GM12878 (cell line): ENCODE results near the gene CRYBA1. TPM values are rescaled to one million over a fixed set of nuclear protein-coding genes. Genes with fewer than 3 reads are reported as not detected.

Source experiments
- ATAC-seq: fragments of 200-7000 bp; cut with Tn5 transposase; 3 replicates; pipeline ENCODE4 v1.9.1; 2020; ENCODE audit warnings: mild to moderate bottlenecking, moderate library complexity
- BruUV-seq: library from RNA; stranded (reverse); fragments of 400-500 nt; replicated peaks from 2 replicates; lab custom pipeline; 2021; lab: Mats Ljungman, UMichigan
- CTCF ChIA-PET: fragments of 300-600 bp; sonication (Branson Sonifier 250); formaldehyde crosslinking; extraction: SDS; loops from one replicate; lab custom pipeline; 2021; ENCODE audit warnings: inconsistent platforms; lab: Yijun Ruan, JAX
- POLR2A ChIA-PET: fragments of 350-600 bp; formaldehyde crosslinking; extraction: SDS; loops from one replicate; lab custom pipeline; 2021; ENCODE audit warnings: inconsistent platforms; lab: Charles Lee
- RAD21 ChIA-PET: fragments of 300-600 bp; sonication (Branson Sonifier 250); formaldehyde crosslinking; loops from one replicate; lab custom pipeline; 2023; ENCODE audit warnings: antibody characterized with exemption; ENCODE audit not compliant: unreplicated experiment; lab: Charles Lee
- SMC1A ChIA-PET: fragments of 300-600 bp; sonication (Branson Sonifier 250); formaldehyde crosslinking; loops from one replicate; lab custom pipeline; 2023; ENCODE audit not compliant: unreplicated experiment, uncharacterized antibody; lab: Charles Lee
- DNase-seq: peaks from one replicate; pipeline ENCODE4 v3.0.0-alpha.2; 2011; ENCODE audit warnings: low read depth, low spot score
- FAIRE-seq: peaks from 3 replicates; lab custom pipeline; 2011; peaks lifted over from hg19 to GRCh38; lab: Jason Lieb, UNC
- H2AFZ ChIP-seq: 2 replicates; pipeline ENCODE4 v1.6.0; 2011; ENCODE audit warnings: low read depth, low read length, control low read depth; ENCODE audit not compliant: control insufficient read depth
- H3K27ac ChIP-seq: 2 replicates; pipeline ENCODE4 v1.5.1; 2011; ENCODE audit warnings: control low read depth; ENCODE audit not compliant: control insufficient read depth, insufficient read depth
- H3K27me3 ChIP-seq, 2 experiments: replicated peaks in 1 of 2; 2 replicates each; pipeline versions ENCODE4 v1.6.0 to v1.6.1; 2011; ENCODE audit warnings: low read length in 1 of 2; ENCODE audit not compliant: control insufficient read depth in 2 of 2, insufficient read depth in 2 of 2
- H3K36me3 ChIP-seq, 2 experiments: 2 replicates each; pipeline ENCODE4 v1.5.1; 2011; ENCODE audit warnings: low read length in 1 of 2; ENCODE audit not compliant: control insufficient read depth in 2 of 2, insufficient read depth in 2 of 2
- H3K4me1 ChIP-seq: 2 replicates; pipeline ENCODE4 v1.6.1; 2011; ENCODE audit warnings: mild to moderate bottlenecking, low read length, moderate library complexity, mixed read lengths; ENCODE audit not compliant: control insufficient read depth, insufficient read depth
- H3K4me2 ChIP-seq: 2 replicates; pipeline ENCODE4 v1.6.0; 2011; ENCODE audit warnings: control low read depth; ENCODE audit not compliant: control insufficient read depth, insufficient read depth
- H3K4me3 ChIP-seq: fragments of 200-600 bp; sonication (generic); 2 replicates; pipeline ENCODE4 v1.5.1; 2016
- H3K79me2 ChIP-seq: 2 replicates; pipeline ENCODE4 v1.6.0; 2011; ENCODE audit warnings: low read length; ENCODE audit not compliant: control insufficient read depth, insufficient read depth
- H3K9ac ChIP-seq: 2 replicates; pipeline ENCODE4 v1.8.0; 2011; ENCODE audit warnings: low read length, control low read depth, mixed read lengths; ENCODE audit not compliant: control insufficient read depth, insufficient read depth
- H3K9me3 ChIP-seq: replicated peaks from 3 replicates; pipeline ENCODE4 v1.5.1; 2011; ENCODE audit warnings: mild to moderate bottlenecking, low read length; ENCODE audit not compliant: control insufficient read depth, insufficient read depth
- H4K20me1 ChIP-seq: 2 replicates; pipeline ENCODE4 v1.6.0; 2011; ENCODE audit not compliant: control insufficient read depth, insufficient read depth
- ATF2 ChIP-seq: IDR thresholded peaks from 2 replicates; pipeline ENCODE4 v1.6.1; 2012; ENCODE audit warnings: low read length, inconsistent platforms
- ATF7 ChIP-seq: fragments of 450-650 bp; IDR thresholded peaks from 2 replicates; pipeline ENCODE4 v1.6.1; 2016; ENCODE audit warnings: low read depth, mild to moderate bottlenecking
- BCL3 ChIP-seq: IDR thresholded peaks from 2 replicates; pipeline ENCODE4 v1.6.1; 2011; ENCODE audit warnings: borderline replicate concordance, low read depth, mild to moderate bottlenecking, moderate library complexity, low read length; ENCODE audit not compliant: insufficient read depth, poor library complexity, severe bottlenecking
- CBX5 ChIP-seq: sonication (generic); IDR thresholded peaks from 2 replicates; pipeline ENCODE4 v1.6.1; 2016; ENCODE audit warnings: low read depth, moderate library complexity, mild to moderate bottlenecking, inconsistent platforms
- CEBPB ChIP-seq, 2 experiments: fragments of 150-350 bp in 1 of 2; IDR thresholded peaks; 2 replicates each; pipeline ENCODE4 v1.6.1; 2012 to 2014; ENCODE audit warnings: low read depth in 2 of 2, low read length in 2 of 2, borderline replicate concordance in 1 of 2, inconsistent platforms in 1 of 2
- CREM ChIP-seq: IDR thresholded peaks from 2 replicates; pipeline ENCODE4 v1.6.1; 2014; ENCODE audit warnings: antibody characterized with exemption, low read depth
- E2F4 ChIP-seq: IDR thresholded peaks from 2 replicates; pipeline ENCODE4 v1.6.1; 2012; ENCODE audit warnings: low read depth, low read length, improper control_type of control experiment
- EP300 ChIP-seq, 2 experiments: fragments of 150-350 bp in 1 of 2; IDR thresholded peaks; 2 replicates each; pipeline ENCODE4 v1.6.1; 2011 to 2012; ENCODE audit warnings: low read depth in 2 of 2, low read length in 2 of 2, borderline replicate concordance in 1 of 2, improper control_type of control experiment in 1 of 2, inconsistent platforms in 1 of 2; ENCODE audit not compliant: control insufficient read depth in 1 of 2
- HDGF ChIP-seq: fragments of 450-650 bp; IDR thresholded peaks from 2 replicates; pipeline ENCODE4 v1.6.1; 2016; ENCODE audit warnings: antibody characterized with exemption
- IKZF2 ChIP-seq, 2 experiments: fragments of 450-650 bp; IDR thresholded peaks; 2 replicates each; pipeline ENCODE4 v1.6.1; 2017; ENCODE audit warnings: mild to moderate bottlenecking in 2 of 2, moderate library complexity in 2 of 2
- MYC ChIP-seq: IDR thresholded peaks from 2 replicates; pipeline ENCODE4 v1.6.1; 2011; ENCODE audit warnings: mild to moderate bottlenecking, low read length, moderate library complexity, inconsistent platforms; ENCODE audit not compliant: insufficient read depth, insufficient replicate concordance, insufficient read length, severe bottlenecking
- NFXL1 ChIP-seq: fragments of 450-650 bp; IDR thresholded peaks from 2 replicates; pipeline ENCODE4 v1.6.1; 2017; ENCODE audit warnings: antibody characterized with exemption, mild to moderate bottlenecking, borderline replicate concordance
- NFYA ChIP-seq: IDR thresholded peaks from 2 replicates; pipeline ENCODE4 v1.6.1; 2011; ENCODE audit warnings: low read depth, mild to moderate bottlenecking, low read length, improper control_type of control experiment, borderline replicate concordance
- RFX5 ChIP-seq: IDR thresholded peaks from 2 replicates; pipeline ENCODE4 v1.6.1; 2011; ENCODE audit warnings: low read depth, low read length, improper control_type of control experiment
- SPI1 ChIP-seq: IDR thresholded peaks from 2 replicates; pipeline ENCODE4 v1.6.1; 2011; ENCODE audit warnings: low read depth, mild to moderate bottlenecking, low read length, moderate library complexity, borderline replicate concordance; ENCODE audit not compliant: insufficient read depth
- SUZ12 ChIP-seq: fragments of 200-600 bp; sonication (generic); IDR thresholded peaks from one replicate; pipeline ENCODE4 v1.6.1; 2018; ENCODE audit warnings: antibody characterized with exemption, mild to moderate bottlenecking; ENCODE audit not compliant: unreplicated experiment
- USF2 ChIP-seq: IDR thresholded peaks from 2 replicates; pipeline ENCODE4 v1.6.1; 2011; ENCODE audit warnings: low read depth, low read length, improper control_type of control experiment, borderline replicate concordance
- YY1 ChIP-seq: IDR thresholded peaks from 2 replicates; pipeline ENCODE4 v1.6.1; 2011; ENCODE audit warnings: low read depth, mild to moderate bottlenecking, low read length
- WGBS: methylation state at CpG from one replicate; pipeline ENCODE4 v1.1.6; 2016; ENCODE audit warnings: low lambda C conversion rate; ENCODE audit not compliant: insufficient replicate concordance, insufficient coverage; ENCODE audit errors: missing lambda C conversion rate; 5-methylcytosine and 5-hydroxymethylcytosine counted together
- in situ Hi-C: fragments of 300-500 bp; cut with MboI; formaldehyde crosslinking; loops from 9 replicates; pipeline ENCODE4 v1.14.3; 2018; ENCODE audit warnings: mixed read lengths
- intact Hi-C: fragments of 100-400 bp; cut with micrococcal nuclease; formaldehyde crosslinking; loops from one replicate; pipeline ENCODE4 v1.14.2; 2022; ENCODE audit not compliant: unreplicated experiment
- polyA plus RNA-seq, 11 experiments: library from polyadenylated mRNA; depleted of rRNA in 4 of 11; unstranded in 6 of 11; stranded (reverse) in 5 of 11; fragments of >200 nt; fragmentation: Nextera tagmentation in 4 of 11; fragmentation: Illumina TruSeq in 1 of 11; extraction: Ambion mirVana in 4 of 11; extraction: Trizol in 1 of 11; gene quantifications; 1 replicate in 1 of 11; 2 replicates in 10 of 11; pipeline versions ENCODE4 v1.2.1 to v1.2.3, GENCODE V29; 2011 to 2016; ENCODE audit warnings: inconsistent platforms in 2 of 11, missing spikeins in 2 of 11, low read depth in 1 of 11
- total RNA-seq, 4 experiments: library from RNA; depleted of rRNA in 3 of 4; stranded (reverse); fragments of >200 nt in 3 of 4; fragmentation: Illumina TruSeq in 1 of 4; extraction: Trizol in 1 of 4; gene quantifications; 2 replicates each; pipeline versions ENCODE4 v1.2.1 to v1.2.3, GENCODE V29; 2013 to 2021

The CRYBA1 gene
- total and polyA plus RNA-seq, 10 of the 15 experiments (the other 5 are each of a cell fraction or from before 2014, with no cell fraction given): not detected

- TF ChIP-seq E2F4 (no peak), CBX5 (no peak), ATF2 (no peak), SPI1 (no peak), CREM (no peak), YY1 (no peak), BCL3 (no peak), EP300 (IDR thresholded peaks at IDR 0.05; ENCODE audit: borderline replicate concordance in 1 of 2, control insufficient read depth in 1 of 2, low read depth in 2 of 2, low read length in 2 of 2) (no peak)
Measured at GRCh38 chr17:29243792-29244191, 2.9 kb upstream of the CRYBA1 start (continued).

GRCh38 chr17:29245401-29245800, 1.3 kb upstream of the CRYBA1 start:
- no TSS peak for BruUV-seq
- Histone ChIP-seq H3K4me2 (no peak overlapping the region), H3K36me3 (no peaks in the 10 kb centered on the region), H2AFZ (no peak overlapping the region), H3K9me3 (no peaks in the 10 kb centered on the region), H3K4me1 (no peaks in the 10 kb centered on the region; the same call in 1 of the 2 replicates), H3K27ac (no peak overlapping the region), H3K4me3 (no peak overlapping the region), H3K9ac (no peak overlapping the region), H4K20me1 (no peaks in the 10 kb centered on the region), H3K27me3 (no peaks in the 10 kb centered on the region), H3K79me2 (no peaks in the 10 kb centered on the region)
- DNase-seq (no peak), ATAC-seq (no peak), FAIRE-seq (no peak)
- 70% methylated on average over 6 of the region's 6 CpGs for WGBS
- ChIA-PET POLR2A (no interaction called here), RAD21 (no interaction called here), CTCF (no interaction called here), SMC1A (interaction anchor here (1.0 to 1.4 kb wide), 3 partner anchors 26 to 46 kb away, joined by 3 read pairs; no protein-coding TSS in a partner anchor)
- in situ Hi-C loops (no loop called here), intact Hi-C loops (no loop called here)
- no peak for TF ChIP-seq CEBPB (IDR thresholded peaks at IDR 0.05; ENCODE audit: borderline replicate concordance in 1 of 2, low read depth in 2 of 2, low read length in 2 of 2)
- TF ChIP-seq HDGF: no peak
- no peak for TF ChIP-seq IKZF2 (IDR thresholded peaks at IDR 0.05)
- TF ChIP-seq NFXL1: no peak
- TF ChIP-seq RFX5: no peak
- no peak for TF ChIP-seq USF2
- no peak for TF ChIP-seq ATF7
- TF ChIP-seq MYC: no peak
- no peak for TF ChIP-seq SUZ12
- no peak for TF ChIP-seq NFYA
